Heart left ventricle (tissue), 13 donors: Measurements from ENCODE around the gene GPR139.

Experiments used
- CTCF ChIP-seq, 12 donors: fragments of 200-600 bp; sonication (generic) in 4 of 12; IDR thresholded peaks; one replicate each; pipeline versions ENCODE4 v1.5.0 to v1.8.0; 2018 to 2022; ENCODE audit warnings: antibody characterized with exemption in 12 of 12, mild to moderate bottlenecking in 5 of 12
- POLR2A ChIP-seq, 2 donors: fragments of 450-650 bp; IDR thresholded peaks; one replicate each; pipeline ENCODE4 v1.6.1; 2017; ENCODE audit warnings: antibody characterized with exemption in 2 of 2, mild to moderate bottlenecking in 2 of 2, moderate library complexity in 2 of 2
- donor health status: ischemic (EF 13 %, LVEDD 7.1; RV severe dilation, severe dysfunction).
- donor health status: DM: no; HTN: yes; CAD: no.
- donor health status: DM: no; HTN: no; CAD: no.
- donor health status: ischemic (EF 25% LVEDD 6.9; RV normal size, moderate dysfunction).
- donor health status: ischemic (EF 25% LVEDD 5.7; RV mildly dilated, moderate dysfunction).
- donor health status: ischemic (EF 35%, LVEDD 5.7; RV mildly dilated, moderate dysfunction).
- donor health status: nonischemic (EF 11% LVEDD 7.7; RV severe dilation, severe dysfunction).
- donor health status: DM: yes; HTN: yes; CAD: no.
- donor health status: PGD.
- donor health status: ischemic (EF 29% LVEDD 5.4; RV normal size, mild dysfunction).
- donor health status: nonischemic (EF 23%, LVEDD 6.1; RV moderate dilation, normal function).

GRCh38 chr16:19984135-19984534 lies 89.6 kb downstream of the GPR139 start:
- no peak for TF ChIP-seq POLR2A (IDR thresholded peaks at IDR 0.05)
- TF ChIP-seq CTCF (IDR thresholded peaks at IDR 0.05), result no peak
